ENCODE data around the gene JMJD8. TPM values are rescaled to one million over a fixed set of nuclear protein-coding genes. Genes with fewer than 3 reads are reported as not detected.

The JMJD8 gene
- total RNA-seq, 1 donor from 2014 or later = 37.2 TPM

GRCh38 chr16:678209-678857, 5.8 kb downstream of the JMJD8 start:
- intact Hi-C loops (cut with micrococcal nuclease) = no loop called here

- intact Hi-C loops (cut with micrococcal nuclease) = no loop called here
Observed at GRCh38 chr16:677316-678190, 6.6 kb downstream of the JMJD8 start.

GRCh38 chr16:676913-677312, 7.2 kb downstream of the JMJD8 start:
- intact Hi-C loops (cut with micrococcal nuclease) = no loop called here

GRCh38 chr16:676565-676902, 7.6 kb downstream of the JMJD8 start:
- intact Hi-C loops (cut with micrococcal nuclease) = no loop called here

- intact Hi-C loops (cut with micrococcal nuclease) = no loop called here
Observed at GRCh38 chr16:675884-676564, 8.1 kb downstream of the JMJD8 start.

GRCh38 chr16:674968-675883, 8.9 kb downstream of the JMJD8 start, which contains the start of gene RHBDL1:
RHBDL1 (plus strand) TSS chr16:675671; CDS start chr16:675791, 120 bp downstream.
- intact Hi-C loops (cut with micrococcal nuclease) = no loop called here

GRCh38 chr16:674214-674881, 9.8 kb downstream of the JMJD8 start:
- intact Hi-C loops (cut with micrococcal nuclease) = no loop called here

- intact Hi-C loops (cut with micrococcal nuclease) = no loop called here
Observed at GRCh38 chr16:673399-673991, 10.6 kb downstream of the JMJD8 start.

- intact Hi-C loops (cut with micrococcal nuclease) = no loop called here
Observed at GRCh38 chr16:672851-673250, 11.3 kb downstream of the JMJD8 start.

- intact Hi-C loops (cut with micrococcal nuclease) = no loop called here
Observed at GRCh38 chr16:672371-672770, 11.8 kb downstream of the JMJD8 start.

GRCh38 chr16:671353-672131, 12.6 kb downstream of the JMJD8 start:
- intact Hi-C loops (cut with micrococcal nuclease) = no loop called here

GRCh38 chr16:670485-671352, 13.4 kb downstream of the JMJD8 start:
- intact Hi-C loops (cut with micrococcal nuclease) = no loop called here

- intact Hi-C loops (cut with micrococcal nuclease) = no loop called here
Observed at GRCh38 chr16:669666-670065, 14.5 kb downstream of the JMJD8 start.

- intact Hi-C loops (cut with micrococcal nuclease) = loop anchor here (1.0 kb wide), 1 partner anchor 11 kb away; no protein-coding TSS in a partner anchor
Observed at GRCh38 chr16:668519-669171, 15.5 kb downstream of the JMJD8 start.

- intact Hi-C loops (cut with micrococcal nuclease) = loop anchor here (1.0 kb wide), 1 partner anchor 11 kb away; no protein-coding TSS in a partner anchor
Observed at GRCh38 chr16:667780-668518, 16.2 kb downstream of the JMJD8 start, which contains the start of gene RHOT2. RHOT2 (plus strand) TSS chr16:668132; CDS start chr16:668200, 68 bp downstream.

GRCh38 chr16:667113-667779, 16.9 kb downstream of the JMJD8 start:
- intact Hi-C loops (cut with micrococcal nuclease) = no loop called here
